Sigmoid colon (tissue), 7 donors: ENCODE data around the gene ZNF274. TPM values are rescaled to one million over a fixed set of nuclear protein-coding genes. Genes with fewer than 3 reads are reported as not detected.

Source experiments
- DNase-seq: peaks from one replicate; pipeline ENCODE4 v3.0.0-alpha.2; 2019
- H3K27ac ChIP-seq, 4 donors: fragments of 200-600 bp; sonication (generic); one replicate each; pipeline ENCODE4 v1.5.1; 2016 to 2019; ENCODE audit warnings: mild to moderate bottlenecking in 1 of 4
- H3K27me3 ChIP-seq, 3 donors: fragments of 200-600 bp; sonication (generic); one replicate each; pipeline ENCODE4 v1.5.1; 2019; ENCODE audit warnings: mild to moderate bottlenecking in 1 of 3
- H3K36me3 ChIP-seq, 4 donors: fragments of 200-600 bp; sonication (generic); one replicate each; pipeline ENCODE4 v1.5.1; 2016 to 2019
- H3K4me1 ChIP-seq, 4 donors: fragments of 200-600 bp; sonication (generic); one replicate each; pipeline ENCODE4 v1.5.1; 2017 to 2019
- H3K4me3 ChIP-seq, 4 donors: fragments of 200-600 bp; sonication (generic); one replicate each; pipeline ENCODE4 v1.5.1; 2017 to 2019; ENCODE audit warnings: mild to moderate bottlenecking in 2 of 4, moderate library complexity in 1 of 4
- H3K9me3 ChIP-seq, 4 donors: fragments of 200-600 bp in 3 of 4; sonication (generic) in 3 of 4; one replicate each; pipeline versions ENCODE4 v1.5.1 to v1.6.1; 2013 to 2019
- EP300 ChIP-seq, 4 donors: sonication (generic); formaldehyde crosslinking; IDR thresholded peaks; one replicate each; pipeline ENCODE4 v1.6.1; 2017; ENCODE audit warnings: antibody characterized with exemption in 4 of 4
- POLR2A ChIP-seq, 2 donors: fragments of 450-650 bp; IDR thresholded peaks; one replicate each; pipeline ENCODE4 v1.6.1; 2016; ENCODE audit warnings: antibody characterized with exemption in 2 of 2, mild to moderate bottlenecking in 2 of 2, moderate library complexity in 2 of 2
- POLR2AphosphoS5 ChIP-seq, 4 donors: sonication (generic); formaldehyde crosslinking; IDR thresholded peaks; one replicate each; pipeline ENCODE4 v1.6.1; 2017; ENCODE audit warnings: antibody characterized with exemption in 4 of 4
- WGBS, 2 donors: extraction: QIAGEN DNeasy Blood & Tissue Kit; methylation state at CpG; one replicate each; pipeline ENCODE4 v1.1.7; 2013; 5-methylcytosine and 5-hydroxymethylcytosine counted together
- intact Hi-C: fragments of 100-400 bp; cut with DNase I; formaldehyde crosslinking; loops from one replicate; pipeline ENCODE4 v1.15.1; 2023
- polyA plus RNA-seq, 3 donors: library from polyadenylated mRNA; stranded (reverse); fragments of 200-250 nt; gene quantifications; one replicate each; pipeline ENCODE4 v1.2.3, GENCODE V29; 2013
- total RNA-seq, 4 donors: library from RNA; depleted of rRNA; stranded (reverse); fragments of >200 nt; gene quantifications; one replicate each; pipeline ENCODE4 v1.1.0, GENCODE V29; 2016
- TF ChIP-seq, protein P1 (sequence below), 4 experiments: fragments of 450-650 bp in 3 of 4; fragments of 200-600 bp in 1 of 4; IDR thresholded peaks; one replicate each; pipeline ENCODE4 v1.5.1; 2016 to 2019; ENCODE audit warnings: antibody characterized with exemption in 4 of 4, mild to moderate bottlenecking in 3 of 4, moderate library complexity in 2 of 4
- donor health status: healthy with polysubstance abuse.
- donor health status: Bipolar disorder and iron deficiency.
- donor health status: healthy.

Gene ZNF274
- total and polyA plus RNA-seq, 7 donors, result 7.8 to 26.7 (median 19.6) TPM

- H3K4me3 ChIP-seq, result no peak overlapping the region
These were observed 29.5 kb upstream of the ZNF274 start for GRCh38 chr19:58153386-58153785.

GRCh38 chr19:58154287-58154678 is 28.6 kb upstream of the ZNF274 start:
- Histone ChIP-seq H3K4me3 (peak overlapping the region; percentile 78 to 100 (median 94)), H3K27me3 (no peaks in the 10 kb centered on the region), H3K9me3 (peaks cover 0 to under 1% (median 0%) of the 10 kb centered on the region in 4 donors), H3K36me3 (no peaks in the 10 kb centered on the region), H3K4me1 (peaks cover 0 to 40% (median 30%) of the 10 kb centered on the region in 4 donors), H3K27ac (peak overlapping the region; percentile 88 to 99 (median 98))
- TF ChIP-seq POLR2AphosphoS5 (IDR thresholded peaks at IDR 0.05) (no peak), EP300 (IDR thresholded peaks at IDR 0.05) (no peak), POLR2A (IDR thresholded peaks at IDR 0.05) (no peak)
- TF ChIP-seq, protein P1, sequence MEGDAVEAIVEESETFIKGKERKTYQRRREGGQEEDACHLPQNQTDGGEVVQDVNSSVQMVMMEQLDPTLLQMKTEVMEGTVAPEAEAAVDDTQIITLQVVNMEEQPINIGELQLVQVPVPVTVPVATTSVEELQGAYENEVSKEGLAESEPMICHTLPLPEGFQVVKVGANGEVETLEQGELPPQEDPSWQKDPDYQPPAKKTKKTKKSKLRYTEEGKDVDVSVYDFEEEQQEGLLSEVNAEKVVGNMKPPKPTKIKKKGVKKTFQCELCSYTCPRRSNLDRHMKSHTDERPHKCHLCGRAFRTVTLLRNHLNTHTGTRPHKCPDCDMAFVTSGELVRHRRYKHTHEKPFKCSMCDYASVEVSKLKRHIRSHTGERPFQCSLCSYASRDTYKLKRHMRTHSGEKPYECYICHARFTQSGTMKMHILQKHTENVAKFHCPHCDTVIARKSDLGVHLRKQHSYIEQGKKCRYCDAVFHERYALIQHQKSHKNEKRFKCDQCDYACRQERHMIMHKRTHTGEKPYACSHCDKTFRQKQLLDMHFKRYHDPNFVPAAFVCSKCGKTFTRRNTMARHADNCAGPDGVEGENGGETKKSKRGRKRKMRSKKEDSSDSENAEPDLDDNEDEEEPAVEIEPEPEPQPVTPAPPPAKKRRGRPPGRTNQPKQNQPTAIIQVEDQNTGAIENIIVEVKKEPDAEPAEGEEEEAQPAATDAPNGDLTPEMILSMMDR (IDR thresholded peaks at IDR 0.05), result no peak
- peak; percentile 69 for DNase-seq
- WGBS, 2 donors, result 13 to 15% methylated on average over 12 of the region's 12 CpGs
- intact Hi-C loops, result loop anchor here (2.0 to 10.0 kb wide), 4 partner anchors 55 to 1049 kb away; partner anchors contain the start of genes ZNF256, ZNF606 and ZSCAN18

More at GRCh38 chr19:58153386-58153785, 29.5 kb upstream of the ZNF274 start:
- Histone ChIP-seq H3K4me1 (peaks cover 0 to 44% (median 34%) of the 10 kb centered on the region in 4 donors), H3K27me3 (no peaks in the 10 kb centered on the region), H3K36me3 (no peaks in the 10 kb centered on the region), H3K9me3 (peaks cover 0 to 4% (median 0%) of the 10 kb centered on the region in 4 donors), H3K27ac (no peak overlapping the region)
- intact Hi-C loops, result loop anchor here (5.0 to 10.0 kb wide), 2 partner anchors 151 to 1049 kb away; partner anchors contain the start of gene ZNF606
- TF ChIP-seq POLR2A (IDR thresholded peaks at IDR 0.05), result no peak
- no peak for TF ChIP-seq EP300 (IDR thresholded peaks at IDR 0.05)
- no peak for TF ChIP-seq POLR2AphosphoS5 (IDR thresholded peaks at IDR 0.05)
- TF ChIP-seq, protein P1 (IDR thresholded peaks at IDR 0.05), result no peak
- no peak for DNase-seq
- 98 to 99% methylated on average over 2 of the region's 2 CpGs for WGBS, 2 donors

DNA sequence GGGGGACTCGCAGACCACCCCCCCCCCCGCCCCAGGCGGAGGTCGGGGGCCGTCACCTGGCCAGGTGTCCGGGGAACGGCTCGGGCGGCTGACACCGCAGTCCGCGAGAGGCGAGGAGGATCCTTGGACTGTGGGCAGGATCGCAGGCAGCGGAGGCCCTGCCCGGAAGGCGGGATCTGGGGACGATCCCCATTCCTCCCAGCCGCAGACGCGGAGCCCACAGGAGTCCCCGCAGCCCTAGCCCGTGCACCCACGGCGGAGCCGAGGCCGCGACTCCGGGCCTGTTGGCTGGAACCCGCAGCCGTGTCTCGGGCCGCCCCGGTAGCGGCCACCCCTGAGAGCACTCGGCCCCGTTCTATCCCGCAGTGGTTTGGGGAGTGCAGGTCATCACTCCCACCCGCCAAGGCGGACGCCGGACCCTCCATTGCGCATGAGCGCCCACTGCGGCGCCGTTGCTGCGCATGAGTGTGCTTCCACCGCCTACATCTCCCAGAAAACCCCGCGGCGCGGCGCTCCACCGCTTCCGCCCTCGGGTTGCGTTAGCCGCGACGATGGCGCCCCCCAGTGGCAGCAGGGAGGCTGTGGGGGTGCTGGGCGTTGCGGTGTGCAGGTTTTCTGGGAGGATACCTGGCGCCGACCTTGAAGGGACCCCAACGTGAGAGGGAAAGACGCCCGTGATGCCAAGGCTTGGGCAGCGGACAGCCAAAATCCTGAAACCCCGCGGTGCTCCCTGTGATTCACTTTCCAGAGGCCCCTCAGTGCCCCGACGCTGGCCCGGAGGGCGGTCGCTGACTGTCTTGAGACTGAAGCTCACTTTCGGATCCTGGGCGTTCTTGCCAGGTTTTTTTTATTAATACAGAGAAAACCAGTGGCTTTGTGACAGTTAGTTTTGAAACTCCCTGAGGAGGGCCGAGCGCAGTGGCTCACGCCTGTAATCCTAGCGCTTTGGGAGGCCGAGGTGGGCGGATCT is 27.9 kb upstream of the ZNF274 start:
- Histone ChIP-seq H3K4me3 (peak overlapping the region; percentile 78 to 100 (median 94)), H3K36me3 (no peaks in the 10 kb centered on the region), H3K27ac (peak overlapping the region; percentile 88 to 99 (median 98)), H3K27me3 (no peaks in the 10 kb centered on the region), H3K9me3 (no peaks in the 10 kb centered on the region), H3K4me1 (peaks cover 0 to 33% (median 24%) of the 10 kb centered on the region in 4 donors)
- TF ChIP-seq EP300 (IDR thresholded peaks at IDR 0.05) (no peak), POLR2A (IDR thresholded peaks at IDR 0.05) (peak; percentile 31 to 37), POLR2AphosphoS5 (IDR thresholded peaks at IDR 0.05) (peak; percentile 77 to 93 (median 87))
- TF ChIP-seq, protein P1 (IDR thresholded peaks at IDR 0.05), result peak; percentile 96 to 98 (median 97)
- WGBS, 2 donors, result 3 to 4% methylated on average over 85 of the region's 85 CpGs
- DNase-seq, result peak; percentile 97
- intact Hi-C loops, result loop anchor here (1.0 to 10.0 kb wide), 6 partner anchors 56 to 1050 kb away; partner anchors contain the start of genes ZNF256, ZNF606 and ZSCAN18

DNA sequence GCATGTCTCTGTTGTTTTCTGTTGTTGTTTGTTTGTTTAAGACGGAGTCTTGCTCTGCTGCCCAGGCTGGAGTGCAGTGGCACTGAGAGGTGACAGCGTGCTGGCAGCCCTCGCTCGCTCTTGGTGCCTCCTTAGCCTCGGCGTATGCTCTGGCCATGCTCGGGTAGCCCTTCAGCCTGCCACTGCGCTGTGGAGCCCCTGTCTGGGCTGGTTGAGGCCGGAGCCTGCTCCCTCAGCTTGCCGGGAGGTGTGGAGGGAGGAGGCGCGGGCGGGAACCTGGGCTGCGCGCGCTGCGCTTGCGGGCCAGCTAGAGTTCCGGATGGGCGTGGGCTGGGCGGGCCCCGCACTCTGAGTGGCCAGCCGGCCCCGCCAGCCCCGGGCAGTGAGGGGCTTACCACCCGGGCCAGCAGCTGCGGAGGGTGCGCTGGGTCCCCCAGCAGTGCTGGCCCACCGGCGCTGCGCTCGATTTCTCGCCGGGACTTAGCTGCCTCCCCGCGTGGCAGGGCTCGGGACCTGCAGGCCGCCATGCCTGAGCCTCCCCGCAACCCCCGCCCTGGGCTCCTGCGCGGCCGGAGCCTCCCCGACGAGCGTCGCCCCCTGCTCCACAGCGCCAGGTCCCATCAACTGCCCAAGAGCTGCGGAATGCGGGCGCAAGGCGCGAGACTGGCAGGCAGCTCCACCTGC is 25.7 kb upstream of the ZNF274 start:
- intact Hi-C loops, result loop anchor here (10.0 kb wide), 1 partner anchor 1052 kb away; no protein-coding TSS in a partner anchor
- WGBS, 2 donors, result 91 to 94% methylated on average over 53 of the region's 53 CpGs
- peaks cover 5 to 9% (median 6%) of the 10 kb centered on the region in 4 donors for H3K9me3 ChIP-seq
- H3K36me3 ChIP-seq, result no peaks in the 10 kb centered on the region
- H3K27ac ChIP-seq, result no peak overlapping the region
- H3K4me3 ChIP-seq, result no peak overlapping the region
- H3K27me3 ChIP-seq, result no peaks in the 10 kb centered on the region
- DNase-seq, result no peak
- TF ChIP-seq, protein P1 (IDR thresholded peaks at IDR 0.05), result no peak
- TF ChIP-seq POLR2A (IDR thresholded peaks at IDR 0.05) (no peak), POLR2AphosphoS5 (IDR thresholded peaks at IDR 0.05) (no peak), EP300 (IDR thresholded peaks at IDR 0.05) (no peak)
- H3K4me1 ChIP-seq, result peaks cover 0 to 25% (median 18%) of the 10 kb centered on the region in 4 donors
